HG02678 (cell line): ENCODE data around the gene ARHGEF28.

Experiments
- ATAC-seq: cut with Tn5 transposase; IDR thresholded peaks from one replicate; pipeline ENCODE4 v1.9.1; 2021; ENCODE audit warnings: mild to moderate bottlenecking, moderate library complexity; ENCODE audit not compliant: unreplicated experiment

ARHGEF28 gene

DNA sequence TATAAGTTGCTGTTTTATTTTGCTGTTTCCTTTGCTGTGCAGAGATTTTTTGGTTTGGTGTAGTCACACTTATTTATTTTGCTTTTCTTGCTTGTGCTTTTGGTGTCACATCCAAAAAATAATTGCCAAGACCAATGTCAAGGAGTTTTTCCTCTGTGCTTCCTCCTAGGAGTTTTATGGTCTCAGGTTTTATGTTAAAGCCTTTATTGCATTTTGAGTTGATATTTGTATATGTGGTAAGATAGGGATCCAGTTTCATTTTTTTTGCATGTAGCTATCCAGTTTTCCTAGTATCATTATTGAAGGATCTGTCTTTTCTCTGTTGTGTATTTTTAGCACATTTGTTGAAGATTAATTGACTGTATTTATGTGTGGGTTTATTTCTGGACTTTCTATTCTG, 210.6 kb downstream of the ARHGEF28 start:
- ATAC-seq: no peak

DNA sequence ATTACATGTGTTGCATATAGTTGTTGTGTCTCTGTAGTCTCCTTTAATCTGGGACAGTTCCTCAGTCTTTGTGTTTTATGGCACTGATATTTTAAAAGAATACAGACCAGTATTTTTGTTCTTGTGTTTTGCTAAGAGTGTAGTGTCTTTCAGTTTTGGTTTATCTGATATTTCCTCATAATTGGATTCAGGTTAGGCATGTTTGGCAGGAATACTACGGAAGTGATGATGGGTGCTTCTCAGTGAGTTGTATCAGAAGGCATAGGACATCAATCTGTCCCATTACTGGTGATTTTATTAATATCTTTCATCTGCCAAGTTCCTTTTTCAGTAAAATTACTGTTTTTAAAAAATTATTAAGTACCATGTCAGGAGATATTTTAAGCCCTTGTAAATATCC, 212.9 kb downstream of the ARHGEF28 start:
- no peak for ATAC-seq

DNA sequence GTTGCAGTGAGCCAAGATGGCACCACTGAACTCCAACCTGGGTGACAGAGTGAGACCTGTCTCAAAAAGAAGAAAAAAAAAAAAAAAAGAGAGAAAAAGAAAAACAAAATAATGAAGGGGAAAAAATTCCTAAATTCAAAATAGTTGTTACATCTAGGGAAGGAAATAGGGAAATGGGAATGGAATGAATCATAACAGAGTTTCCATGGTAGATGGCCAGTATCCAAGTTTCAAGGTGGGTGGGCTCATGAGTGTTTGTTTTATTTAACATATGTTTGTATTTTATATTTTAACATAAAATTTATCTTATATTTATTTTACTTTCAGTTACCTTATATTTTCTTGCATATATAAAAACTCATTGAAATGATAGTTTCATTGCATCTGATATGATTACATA, 215.6 kb downstream of the ARHGEF28 start:
- ATAC-seq: no peak

DNA sequence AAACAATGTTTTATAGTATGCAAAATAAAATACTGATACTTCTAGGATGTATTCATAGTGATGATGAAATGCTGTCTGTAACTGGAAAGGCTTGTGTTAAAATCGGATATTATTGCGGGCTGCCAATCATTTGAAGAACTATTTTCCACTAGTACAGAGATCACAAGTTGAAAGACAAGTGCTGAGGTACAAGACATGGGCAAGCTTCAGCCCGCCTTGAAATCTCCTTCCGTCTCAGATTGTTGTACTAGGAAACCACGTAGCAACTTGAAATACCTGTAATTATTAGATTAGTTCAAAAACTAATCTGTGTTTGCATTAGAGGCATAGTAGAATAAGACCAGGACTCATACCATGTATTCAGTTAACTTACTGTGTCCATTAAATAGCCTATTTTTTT, 218.2 kb downstream of the ARHGEF28 start:
- no peak for ATAC-seq

DNA sequence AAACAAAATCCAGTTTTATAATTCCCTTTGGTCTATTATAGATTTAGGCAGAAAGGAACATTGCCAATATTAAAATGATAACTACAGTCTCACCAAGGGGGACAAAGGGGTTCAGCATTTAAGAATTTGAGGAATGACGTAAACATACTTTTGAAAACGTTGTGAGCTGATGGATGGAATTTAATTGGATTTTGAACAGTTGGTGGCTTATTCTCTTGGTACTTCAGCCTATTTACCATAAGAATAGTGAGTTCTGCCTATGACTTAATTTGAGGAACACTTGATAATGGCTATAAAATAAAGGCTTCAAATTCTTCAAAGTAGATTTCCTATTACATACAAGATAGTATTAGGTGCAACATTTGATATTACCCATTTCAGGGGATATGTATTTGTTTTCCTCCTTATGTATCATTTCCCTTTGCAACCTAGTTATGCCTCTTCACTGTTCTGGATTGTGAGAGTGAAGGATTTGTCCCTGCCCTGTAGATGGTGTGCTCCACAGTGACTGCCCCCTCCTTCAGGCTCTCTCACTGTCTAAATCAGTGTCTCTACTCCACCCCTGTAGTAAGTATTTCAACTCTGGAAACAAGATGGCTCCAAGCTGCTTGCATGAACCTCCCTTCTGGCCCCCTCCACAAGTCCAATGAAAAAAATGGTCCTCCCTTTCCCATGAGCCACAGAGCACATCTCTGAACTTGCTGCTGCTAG, 225.6 kb downstream of the ARHGEF28 start:
- no peak for ATAC-seq

GRCh38 chr5:73853091-73853490, 227.1 kb downstream of the ARHGEF28 start:
- ATAC-seq: no peak

GRCh38 chr5:73856997-73857396, 231.0 kb downstream of the ARHGEF28 start:
- ATAC-seq: no peak

DNA sequence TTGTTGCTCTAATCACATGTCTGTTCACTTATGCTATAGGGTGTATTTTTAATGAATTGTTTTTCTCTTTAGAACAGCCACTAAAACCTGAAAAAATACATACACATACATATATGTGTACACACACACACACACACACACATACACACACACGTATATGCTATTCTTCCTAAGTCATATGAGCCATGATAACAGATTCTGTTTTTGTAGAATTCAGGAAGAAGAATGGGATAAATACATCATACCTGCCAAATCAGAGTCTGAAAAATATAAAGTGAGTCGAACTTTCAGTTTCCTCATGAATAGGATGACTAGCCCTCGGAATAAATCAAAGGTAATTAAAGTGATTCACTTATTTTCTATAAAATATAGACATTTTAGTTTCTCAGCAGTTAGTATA, 231.4 kb downstream of the ARHGEF28 start:
- ATAC-seq: no peak

DNA sequence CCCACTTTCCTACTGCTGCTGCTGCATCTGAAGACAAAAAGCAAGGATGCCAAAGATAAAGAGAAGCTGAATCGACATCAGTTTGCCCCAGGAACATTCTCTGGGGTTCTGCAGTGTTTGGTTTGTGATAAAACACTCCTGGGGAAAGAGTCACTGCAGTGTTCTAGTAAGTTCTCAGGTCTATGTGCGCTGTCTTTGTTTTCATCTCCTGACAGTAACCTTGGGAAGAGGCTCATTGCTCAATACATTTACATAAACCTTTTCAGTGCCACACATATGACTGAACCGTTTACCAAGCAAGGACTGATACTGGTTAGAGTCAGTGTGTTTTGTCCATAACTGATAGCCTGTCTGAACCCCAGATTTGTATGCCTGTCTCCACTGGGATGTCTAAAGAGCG, 232.1 kb downstream of the ARHGEF28 start:
- ATAC-seq: no peak

DNA sequence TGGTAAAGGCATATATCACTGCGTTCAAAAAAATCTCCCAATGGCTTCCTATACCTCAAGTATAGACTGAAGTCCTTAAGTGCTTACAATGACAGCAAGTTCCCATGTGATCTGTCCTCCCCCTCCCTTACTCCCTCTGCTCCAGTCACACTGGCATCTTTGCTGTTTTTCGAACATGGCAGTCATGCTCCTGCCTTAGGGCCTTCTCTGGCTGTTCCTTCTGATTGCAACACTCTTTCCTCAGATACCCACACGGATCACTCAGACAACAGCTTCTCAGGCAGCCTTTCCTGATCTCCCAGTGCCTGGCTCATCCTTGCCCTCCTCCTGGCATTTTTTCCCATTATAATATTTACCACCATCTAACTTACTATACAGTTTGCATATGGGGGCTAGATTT, 232.8 kb downstream of the ARHGEF28 start:
- no peak for ATAC-seq

DNA sequence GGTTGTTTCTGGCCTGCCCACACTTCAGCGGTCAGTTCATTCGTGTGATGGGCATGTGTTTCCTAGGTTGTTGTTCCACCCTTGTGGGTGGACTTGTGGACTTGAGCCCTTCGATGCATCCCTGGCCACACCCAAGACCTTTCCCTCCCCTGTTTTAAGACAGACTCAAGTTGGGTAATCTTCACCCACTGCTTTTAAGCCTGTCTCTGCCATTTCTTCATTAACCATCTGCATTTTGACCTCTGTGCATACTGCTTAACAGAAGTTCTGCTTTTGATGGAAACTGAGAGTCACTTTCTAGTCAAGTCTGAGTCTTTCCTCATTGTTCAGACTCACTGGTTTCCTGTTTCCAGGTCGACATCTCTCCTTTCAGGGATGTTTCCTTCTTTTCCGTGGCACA, 233.7 kb downstream of the ARHGEF28 start:
- ATAC-seq: no peak

- ATAC-seq: no peak
These were observed 235.5 kb downstream of the ARHGEF28 start for GRCh38 chr5:73861313-73861988.

- ATAC-seq: no peak
These were observed 236.8 kb downstream of the ARHGEF28 start for GRCh38 chr5:73862796-73863195.

DNA sequence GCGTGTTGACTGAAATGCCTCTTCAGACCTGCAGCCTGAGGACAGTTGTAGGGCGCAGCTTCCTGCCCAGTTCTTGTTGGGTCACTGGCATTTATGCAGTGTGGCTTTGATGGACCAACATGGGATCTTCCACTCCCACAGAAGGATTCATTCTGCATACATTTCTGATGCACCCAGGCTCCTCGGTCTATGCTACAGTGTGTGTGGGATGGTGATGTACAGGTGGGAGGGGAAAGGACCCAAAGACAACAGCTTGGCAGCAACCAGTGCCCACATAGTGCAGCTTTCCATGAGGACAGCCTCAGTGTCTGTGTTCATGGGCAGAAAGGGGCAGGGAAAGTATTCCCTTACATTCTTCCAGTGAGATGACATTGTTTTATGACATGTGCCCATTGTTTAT, 237.9 kb downstream of the ARHGEF28 start:
- no peak for ATAC-seq

- no peak for ATAC-seq
These were observed 239.3 kb downstream of the ARHGEF28 start for GRCh38 chr5:73865315-73865714.

DNA sequence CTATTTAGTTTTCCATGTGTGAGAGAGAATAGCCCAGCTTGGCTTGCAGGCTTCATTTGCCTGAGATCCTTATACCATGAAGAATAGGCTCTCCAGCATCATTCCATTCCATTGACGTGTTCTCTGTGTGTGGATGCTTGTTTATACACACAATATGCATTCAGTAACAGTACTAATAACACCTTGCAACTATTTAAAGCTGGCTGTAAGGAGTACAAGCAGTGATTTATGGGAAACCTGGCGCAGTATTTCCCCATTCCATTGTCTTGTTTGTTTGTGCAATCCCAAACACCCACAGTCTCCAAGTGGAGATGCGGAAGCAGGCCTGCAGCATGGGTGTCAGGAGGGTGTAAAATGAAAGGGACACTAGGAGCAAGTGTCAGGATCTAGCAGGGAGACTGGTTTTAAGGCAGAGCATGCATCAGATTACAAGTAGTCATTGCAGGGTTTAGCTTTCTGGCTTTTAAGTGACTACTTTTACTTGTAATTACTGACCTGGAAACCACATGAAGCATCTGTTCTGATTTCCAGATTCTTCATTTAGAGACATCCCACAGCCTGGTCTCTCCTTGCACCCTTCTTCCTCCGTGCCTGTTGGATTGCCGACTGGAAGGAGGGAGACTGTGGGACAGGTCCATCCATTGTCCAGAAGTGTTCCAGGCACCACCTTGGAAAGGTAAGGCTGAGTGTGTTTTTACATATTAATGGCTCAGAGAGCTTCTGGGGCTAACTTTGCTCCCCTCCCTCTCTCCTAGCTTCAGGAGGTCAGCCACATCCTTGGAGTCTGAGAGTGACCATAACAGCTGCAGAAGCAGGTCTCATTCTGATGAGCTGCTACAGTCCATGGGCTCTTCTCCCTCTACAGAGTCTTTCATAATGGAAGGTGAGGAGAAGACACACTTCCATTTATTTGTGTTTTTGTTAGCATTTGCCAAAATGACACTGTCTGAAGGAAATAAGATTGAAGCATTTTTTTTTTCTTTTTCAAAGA, 241.6 kb downstream of the ARHGEF28 start:
- no peak for ATAC-seq

DNA sequence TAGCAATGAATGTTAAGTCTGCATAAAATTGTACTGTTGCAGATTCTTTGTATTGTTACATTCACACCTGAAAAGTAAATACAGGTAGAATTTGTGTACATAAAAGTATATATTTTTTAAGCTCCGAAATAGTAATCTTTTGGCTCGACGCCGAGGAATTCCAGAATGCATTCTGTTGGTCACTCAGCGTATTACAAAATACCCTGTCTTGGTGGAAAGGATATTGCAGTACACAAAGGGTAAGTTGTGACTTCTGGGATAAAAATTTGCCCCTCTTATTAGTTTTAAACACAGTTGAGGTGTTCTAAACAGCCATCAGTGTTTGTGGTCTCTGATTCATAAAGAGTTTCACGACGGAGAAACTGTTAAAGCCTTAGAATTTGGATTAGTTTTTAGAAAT, 257.6 kb downstream of the ARHGEF28 start:
- ATAC-seq: no peak

- no peak for ATAC-seq
These were observed 261.7 kb downstream of the ARHGEF28 start for GRCh38 chr5:73887688-73888087.

GRCh38 chr5:73890569-73890968, 264.6 kb downstream of the ARHGEF28 start:
- no peak for ATAC-seq

GRCh38 chr5:73892218-73892617, 266.2 kb downstream of the ARHGEF28 start:
- ATAC-seq: no peak

DNA sequence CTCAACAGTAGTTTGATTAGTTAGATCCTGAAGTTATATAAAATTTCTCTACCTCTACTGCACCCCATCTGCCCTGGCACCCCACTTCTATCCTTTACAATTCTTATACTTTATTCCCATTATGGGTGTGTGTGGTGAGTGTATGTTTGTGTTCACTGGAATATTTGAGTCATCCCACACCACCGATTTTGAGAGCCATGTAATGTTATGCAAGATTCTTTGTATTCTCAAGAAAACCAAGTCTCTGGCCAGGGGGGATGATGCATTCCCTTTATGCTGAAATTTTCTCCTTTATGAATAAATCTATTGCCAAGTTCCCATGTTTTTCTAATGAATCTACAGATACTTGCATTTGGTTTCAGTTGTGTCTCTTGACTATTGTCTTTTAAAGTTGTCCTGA, 266.8 kb downstream of the ARHGEF28 start:
- ATAC-seq: no peak

DNA sequence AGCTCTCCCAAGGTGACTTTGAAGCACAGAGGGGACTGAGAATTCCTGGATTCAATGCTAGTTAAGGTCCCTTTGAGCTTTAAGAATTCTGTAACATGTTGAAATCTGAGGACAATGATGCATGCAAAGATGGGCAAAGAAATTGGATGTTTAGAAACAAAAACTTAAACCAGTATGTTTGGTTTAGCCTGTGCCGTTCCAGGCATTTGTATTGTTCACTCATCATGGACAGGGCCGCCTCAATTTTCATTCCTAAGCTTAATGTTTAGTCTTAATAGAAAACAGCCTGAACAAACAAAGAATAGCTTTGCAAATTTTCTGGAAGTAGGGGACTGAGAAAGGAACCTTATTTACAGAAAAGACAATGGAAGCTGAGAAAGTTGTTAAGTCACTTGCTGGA, 267.8 kb downstream of the ARHGEF28 start:
- ATAC-seq: no peak
